DOHH2 (cell line): ENCODE measurements around the gene POPDC2.

Experiments
- H3F3A ChIP-seq: fragments of 200-600 bp; sonication (generic), shearing (Covaris generic); 2 replicates; pipeline ENCODE4 v1.6.0; 2016; ENCODE audit warnings: antibody characterized with exemption, mild to moderate bottlenecking; ENCODE audit not compliant: control insufficient read depth, insufficient read depth
- H3K27ac ChIP-seq: fragments of 200-600 bp; sonication (generic); 2 replicates; pipeline ENCODE4 v1.5.1; 2014; ENCODE audit warnings: low read depth, mild to moderate bottlenecking, low read length, moderate library complexity
- H3K27me3 ChIP-seq: fragments of 200-600 bp; sonication (generic); 2 replicates; pipeline ENCODE4 v1.6.1; 2014; ENCODE audit warnings: mild to moderate bottlenecking, low read length, mixed read lengths; ENCODE audit not compliant: control insufficient read depth
- H3K36me3 ChIP-seq: fragments of 200-600 bp; sonication (generic); 2 replicates; pipeline ENCODE4 v1.6.1; 2014; ENCODE audit warnings: mild to moderate bottlenecking, low read length, moderate library complexity, mixed read lengths; ENCODE audit not compliant: control insufficient read depth
- H3K4me1 ChIP-seq: fragments of 200-600 bp; sonication (generic); 2 replicates; pipeline ENCODE4 v1.6.1; 2014; ENCODE audit warnings: mild to moderate bottlenecking, low read length, mixed read lengths; ENCODE audit not compliant: control insufficient read depth
- H3K4me2 ChIP-seq: fragments of 200-600 bp; sonication (generic); 2 replicates; pipeline ENCODE4 v1.6.0; 2014; ENCODE audit warnings: mild to moderate bottlenecking, low read length, moderate library complexity
- H3K4me3 ChIP-seq: fragments of 200-600 bp; sonication (generic); 2 replicates; pipeline ENCODE4 v1.5.1; 2014; ENCODE audit warnings: mild to moderate bottlenecking, low read length, mixed read lengths
- H3K79me2 ChIP-seq: fragments of 200-600 bp; sonication (generic); 2 replicates; pipeline ENCODE4 v1.6.1; 2014; ENCODE audit warnings: mild to moderate bottlenecking, low read length, mixed read lengths; ENCODE audit not compliant: control insufficient read depth
- H3K9me2 ChIP-seq: fragments of 200-600 bp; sonication (generic); replicated peaks from 2 replicates; pipeline ENCODE4 v1.6.1; 2014; ENCODE audit warnings: mild to moderate bottlenecking, low read length, mixed read lengths; ENCODE audit not compliant: control insufficient read depth
- H3K9me3 ChIP-seq: fragments of 200-600 bp; sonication (generic); 2 replicates; pipeline ENCODE4 v1.6.1; 2014; ENCODE audit warnings: antibody characterized with exemption, low read length, mixed read lengths; ENCODE audit not compliant: control insufficient read depth, insufficient read depth
- H4K20me1 ChIP-seq: fragments of 200-600 bp; sonication (generic); 2 replicates; pipeline ENCODE4 v1.6.0; 2014; ENCODE audit warnings: low read depth, mild to moderate bottlenecking, antibody characterized with exemption, low read length, moderate library complexity; ENCODE audit not compliant: control insufficient read depth, insufficient read depth
- CTCF ChIP-seq: fragments of 200-600 bp; sonication (generic); IDR thresholded peaks from one replicate; pipeline ENCODE4 v1.5.1; 2014; ENCODE audit warnings: antibody characterized with exemption, mild to moderate bottlenecking, low read depth, low read length; ENCODE audit not compliant: poor library complexity, severe bottlenecking
- EZH2phosphoT487 ChIP-seq: fragments of 200-600 bp; sonication (generic); IDR thresholded peaks from 2 replicates; pipeline ENCODE4 v1.6.1; 2017; ENCODE audit warnings: borderline replicate concordance, mild to moderate bottlenecking, antibody characterized with exemption, low read length, moderate library complexity, mixed read lengths

POPDC2 gene, protein sequence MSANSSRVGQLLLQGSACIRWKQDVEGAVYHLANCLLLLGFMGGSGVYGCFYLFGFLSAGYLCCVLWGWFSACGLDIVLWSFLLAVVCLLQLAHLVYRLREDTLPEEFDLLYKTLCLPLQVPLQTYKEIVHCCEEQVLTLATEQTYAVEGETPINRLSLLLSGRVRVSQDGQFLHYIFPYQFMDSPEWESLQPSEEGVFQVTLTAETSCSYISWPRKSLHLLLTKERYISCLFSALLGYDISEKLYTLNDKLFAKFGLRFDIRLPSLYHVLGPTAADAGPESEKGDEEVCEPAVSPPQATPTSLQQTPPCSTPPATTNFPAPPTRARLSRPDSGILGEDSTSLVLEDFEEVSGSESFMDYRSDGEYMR

DNA sequence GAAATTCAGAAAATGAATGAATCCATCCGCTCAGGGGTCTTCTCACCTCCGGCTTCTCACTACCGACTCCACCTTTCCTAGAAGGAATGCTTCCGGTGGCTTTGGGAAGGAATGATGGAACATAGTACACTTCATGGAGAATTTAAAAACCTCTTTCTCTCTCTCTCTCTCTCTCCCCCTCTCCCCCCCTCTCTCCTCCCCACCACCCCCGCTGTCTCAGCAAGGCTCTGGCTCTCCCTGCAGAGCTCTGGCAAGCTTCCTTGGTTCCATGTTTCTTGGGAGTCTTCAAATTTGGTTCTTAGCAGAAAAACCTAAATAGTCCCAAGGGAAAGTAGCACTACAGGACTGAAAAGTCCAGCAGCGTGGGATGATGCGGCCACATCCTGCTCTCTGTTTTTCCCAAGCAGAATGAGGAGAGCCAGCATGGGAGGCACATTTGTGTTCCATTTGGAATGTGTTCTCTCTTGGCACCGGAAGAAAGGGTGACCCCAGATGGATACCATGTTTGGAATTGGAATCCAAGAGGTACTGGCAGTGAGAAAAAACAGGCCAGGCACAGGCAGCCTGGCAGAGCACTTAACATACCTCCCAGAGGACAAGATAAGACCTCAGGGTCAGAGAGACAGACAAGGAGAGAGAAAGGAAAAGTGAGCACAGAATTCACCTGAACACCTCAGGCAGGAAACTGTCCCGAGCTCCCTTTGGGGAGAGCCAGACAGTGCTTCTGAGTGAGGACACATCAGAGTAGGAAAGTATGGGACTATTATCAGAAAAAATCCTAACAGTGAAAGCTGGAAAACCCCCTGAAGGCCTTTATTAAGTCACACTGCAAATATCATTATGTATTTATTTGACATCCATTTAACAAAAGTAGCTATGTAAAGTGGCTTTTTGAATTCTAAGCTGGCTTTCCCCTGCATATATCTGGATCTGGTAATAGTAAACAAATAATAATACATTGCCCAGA, at the start of gene POPDC2:
Gene POPDC2 (minus strand): TSS at position 116 of the 967 bp plus-strand sequence. CDS start 166 bp downstream, outside the sequence.
- TF ChIP-seq EZH2phosphoT487 = no peak
- H3K36me3 ChIP-seq = no peaks in the 10 kb centered on the region
- no peaks in the 10 kb centered on the region for H3K9me2 ChIP-seq
- no peak within 1 kb of the TSS for H3K4me3 ChIP-seq
- H3F3A ChIP-seq = no peaks in the 10 kb centered on the region
- no peaks in the 10 kb centered on the region for H3K27me3 ChIP-seq
- no peaks in the 10 kb centered on the region for H3K79me2 ChIP-seq
- peaks cover 10% of the 10 kb centered on the region for H3K4me1 ChIP-seq
- no peak within 1 kb of the TSS for H3K27ac ChIP-seq
- H3K9me3 ChIP-seq = no peaks in the 10 kb centered on the region
- H3K4me2 ChIP-seq = no peak within 1 kb of the TSS
- no peaks in the 10 kb centered on the region for H4K20me1 ChIP-seq

DNA sequence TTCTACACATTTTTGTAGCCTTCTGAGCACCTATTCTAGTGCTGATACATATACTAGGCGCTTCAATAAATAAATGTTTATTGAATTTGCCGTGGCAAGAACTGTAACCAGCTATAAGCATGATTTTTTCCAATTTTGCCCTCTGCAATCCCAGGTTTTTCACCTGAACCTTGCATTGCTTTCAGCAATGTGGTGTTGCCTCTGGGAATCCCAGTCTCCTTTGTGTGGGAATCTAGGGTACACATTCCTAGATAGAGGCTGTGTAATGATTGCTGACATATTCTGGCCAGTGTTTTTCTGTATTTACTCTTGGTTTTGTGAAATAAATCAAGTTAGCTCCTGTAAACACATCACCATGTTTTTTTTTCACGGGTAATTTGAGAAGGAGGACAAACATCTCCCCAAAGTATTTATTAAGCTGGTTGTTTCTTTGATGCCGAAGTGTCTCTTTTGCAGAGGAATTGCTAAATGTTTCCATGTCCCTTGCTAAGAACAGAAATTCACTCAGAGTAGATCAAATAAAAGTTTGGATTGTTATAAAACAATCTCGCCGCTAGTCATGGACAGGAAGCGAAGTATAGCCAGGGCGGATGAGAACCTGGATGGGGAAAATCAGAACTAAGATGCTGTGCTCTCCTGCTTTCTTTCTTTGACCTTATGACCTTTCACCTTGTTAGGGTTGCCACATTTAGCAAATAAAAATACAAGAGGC, 43.6 kb upstream of the POPDC2 start:
- H3K9me2 ChIP-seq = no peaks in the 10 kb centered on the region
- peaks cover 13% of the 10 kb centered on the region; the same call in 1 of the 2 replicates for H3K4me1 ChIP-seq
- H4K20me1 ChIP-seq = no peaks in the 10 kb centered on the region
- H3K9me3 ChIP-seq = no peaks in the 10 kb centered on the region
- no peak overlapping the region for H3K4me3 ChIP-seq
- TF ChIP-seq EZH2phosphoT487 (no peak), CTCF (no peak)
- no peaks in the 10 kb centered on the region for H3K36me3 ChIP-seq
- H3K27ac ChIP-seq = no peak overlapping the region
- H3K27me3 ChIP-seq = peaks cover 6% of the 10 kb centered on the region; the same call in 1 of the 2 replicates
- H3K4me2 ChIP-seq = no peak overlapping the region
- H3F3A ChIP-seq = no peaks in the 10 kb centered on the region
- H3K79me2 ChIP-seq = no peaks in the 10 kb centered on the region

DNA sequence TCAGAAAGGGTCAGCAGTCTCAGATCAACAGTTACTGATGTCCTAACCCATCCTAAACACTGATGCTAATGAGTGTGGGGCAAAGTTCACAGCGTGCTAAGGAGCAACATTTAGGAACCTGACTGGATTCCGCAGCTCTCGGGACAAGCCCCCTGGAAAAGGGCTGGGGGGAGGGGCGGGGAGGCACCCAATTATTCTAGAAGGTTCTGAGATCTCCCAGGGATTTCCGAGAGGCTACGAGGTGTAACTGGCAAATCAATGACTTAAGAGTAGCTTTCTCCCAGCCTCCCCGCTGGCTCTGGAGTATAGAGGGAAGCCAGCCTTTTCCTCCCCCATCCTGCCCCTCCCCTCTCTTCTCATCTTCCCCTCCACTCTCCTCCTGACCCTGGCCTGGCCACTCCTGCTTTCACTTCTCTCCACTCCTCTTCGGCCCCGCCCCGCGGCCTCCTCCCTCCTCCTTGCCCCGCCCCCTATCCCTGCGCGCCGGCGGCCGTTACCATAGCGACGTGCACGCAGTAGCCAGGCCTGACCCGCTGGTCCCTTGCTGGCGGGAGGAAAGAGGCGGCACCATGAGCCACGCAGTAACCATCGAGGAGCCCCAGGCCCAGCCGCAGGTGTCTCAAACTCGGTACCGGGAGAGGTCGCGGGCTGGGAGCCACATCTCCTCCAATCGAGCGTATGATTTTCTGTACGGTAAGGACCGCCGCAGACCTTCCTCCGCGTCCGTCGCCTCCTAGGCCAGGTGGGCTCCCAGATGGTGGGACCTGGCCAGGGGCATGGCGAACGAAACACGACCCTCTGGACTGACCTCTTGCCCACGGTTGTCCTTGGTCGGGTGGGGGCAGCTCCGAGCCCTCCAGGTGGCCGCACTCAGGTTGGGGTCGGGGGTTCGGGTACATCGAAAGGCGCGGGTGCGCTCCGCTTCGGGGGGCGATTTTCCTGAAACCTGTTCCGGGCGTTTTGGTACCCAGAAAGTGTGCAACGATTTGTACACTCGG, 42.4 kb upstream of the POPDC2 start, which contains the start of gene CFAP91:
Gene CFAP91 (plus strand): TSS at position 493 of the 998 bp plus-strand sequence. CDS start 77 bp downstream, at position 570.
- Histone ChIP-seq H3K9me3 (no peaks in the 10 kb centered on the region), H3K36me3 (no peaks in the 10 kb centered on the region), H3K4me3 (peak within 1 kb of the TSS; percentile 55), H3K79me2 (no peaks in the 10 kb centered on the region), H3K4me2 (peak within 1 kb of the TSS; percentile 51), H4K20me1 (no peaks in the 10 kb centered on the region), H3K4me1 (peaks cover 13% of the 10 kb centered on the region; the same call in 1 of the 2 replicates), H3F3A (no peaks in the 10 kb centered on the region), H3K27me3 (peaks cover 6% of the 10 kb centered on the region; the same call in 1 of the 2 replicates), H3K9me2 (no peaks in the 10 kb centered on the region), H3K27ac (no peak within 1 kb of the TSS)
- no peak for TF ChIP-seq EZH2phosphoT487
- TF ChIP-seq CTCF = no peak
